Raji (cell line): ENCODE results near the gene RASSF6.

Source experiments
- POLR2A ChIP-seq: IDR thresholded peaks from 2 replicates; pipeline ENCODE4 v1.6.1; 2011; ENCODE audit warnings: low read depth, low read length, control low read depth; ENCODE audit not compliant: insufficient read depth

RASSF6 gene

DNA sequence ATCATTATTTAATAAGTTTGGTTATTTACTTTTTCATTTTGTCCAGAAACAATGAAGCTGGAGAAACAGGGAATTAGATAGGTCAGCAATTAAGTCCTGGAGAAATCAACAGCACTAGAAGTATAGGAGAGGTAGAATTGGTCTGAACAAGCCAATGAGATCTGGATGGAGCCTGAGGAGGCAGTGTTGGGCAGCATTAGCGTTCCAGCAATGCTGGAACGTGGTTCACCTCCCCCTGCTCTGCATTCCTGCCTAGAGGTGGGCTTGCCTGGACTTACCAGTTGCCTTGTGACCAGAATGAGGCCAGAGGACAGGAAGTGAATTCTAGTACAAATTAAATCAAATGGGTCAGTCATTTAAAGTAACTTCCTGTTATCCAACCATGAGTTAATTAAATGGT is 4.6 kb downstream of the RASSF6 start:
- no peak for TF ChIP-seq POLR2A

DNA sequence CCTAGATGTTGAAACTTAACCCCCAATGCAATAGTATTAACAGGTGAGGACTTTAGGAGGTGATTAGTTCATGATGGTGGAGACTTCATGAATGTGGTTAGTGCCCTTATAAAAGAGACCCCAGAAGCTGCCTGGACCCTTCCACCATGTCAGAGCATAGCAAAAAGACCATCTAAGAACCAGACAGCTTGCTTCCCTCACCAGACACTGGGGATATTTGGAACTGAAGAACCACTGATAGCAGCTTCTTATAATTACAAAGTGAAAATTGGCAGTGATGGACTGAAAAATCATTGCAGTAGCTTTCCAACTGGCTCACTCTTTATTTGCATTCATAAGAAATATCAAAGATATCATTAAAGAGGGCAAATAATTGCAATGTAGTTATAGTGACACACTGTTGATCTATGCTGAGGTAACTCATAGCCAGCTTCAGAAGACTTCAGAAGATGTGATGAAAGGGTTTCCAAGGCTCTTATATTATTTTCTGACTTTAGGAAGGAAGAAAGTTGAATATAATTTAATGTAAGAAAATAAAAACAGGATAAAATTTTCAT is 5.8 kb downstream of the RASSF6 start:
- no peak for TF ChIP-seq POLR2A

DNA sequence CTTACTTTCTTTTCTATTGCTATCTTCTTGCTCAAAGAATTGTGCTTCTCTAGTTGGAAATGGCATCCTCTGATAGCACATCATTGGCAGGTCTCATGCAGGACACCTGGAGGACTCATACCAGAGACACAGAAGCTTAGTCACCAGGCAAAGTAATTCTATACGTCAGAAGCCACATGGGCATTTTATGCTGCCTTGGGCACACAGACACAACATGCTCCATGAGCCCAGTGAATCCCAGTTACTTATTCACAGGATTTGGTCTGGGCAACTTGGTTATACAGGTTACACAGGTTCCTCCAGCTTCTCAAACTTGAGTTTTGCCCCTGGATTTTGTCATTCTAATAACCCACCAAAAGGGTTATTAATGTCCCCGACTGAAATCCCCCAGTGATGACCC is 7.1 kb downstream of the RASSF6 start:
- no peak for TF ChIP-seq POLR2A

DNA sequence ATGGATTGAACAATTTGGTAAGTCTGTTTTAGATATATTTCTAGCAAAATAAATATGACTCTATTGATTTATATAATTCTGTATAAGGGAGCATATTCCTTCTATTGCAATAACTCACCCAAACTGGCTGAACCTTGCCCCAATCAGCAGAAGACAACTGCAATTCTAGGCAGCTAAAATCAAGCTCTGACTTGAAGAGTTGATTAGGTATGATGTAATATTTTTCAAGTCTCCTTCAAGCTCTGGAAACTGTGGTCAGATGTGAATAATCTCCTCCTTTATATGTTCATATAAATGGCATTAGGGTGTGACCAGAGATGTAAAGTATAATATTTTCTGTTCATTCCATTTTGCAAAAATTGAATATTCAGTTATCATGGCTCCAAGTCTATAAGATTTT is 8.2 kb downstream of the RASSF6 start:
- TF ChIP-seq POLR2A, result no peak

DNA sequence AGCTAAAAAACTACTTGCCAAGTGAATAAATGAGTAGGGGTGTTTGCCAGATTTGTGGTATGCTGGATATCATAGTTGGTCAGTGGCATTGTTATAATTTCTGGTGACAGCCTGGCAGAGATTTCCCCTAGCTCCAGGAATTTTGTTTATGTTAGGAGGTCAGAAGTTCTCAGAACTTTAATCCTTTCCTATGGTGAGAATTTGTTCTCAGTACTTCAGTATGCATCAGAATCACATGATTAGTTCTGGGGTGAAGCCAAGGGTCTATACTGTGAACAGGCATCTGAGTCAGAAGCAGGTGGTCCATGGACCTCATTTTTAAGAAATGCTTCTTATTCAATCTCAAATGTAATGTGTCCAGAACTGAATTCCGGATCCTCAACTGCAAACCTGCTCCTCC is 10.5 kb downstream of the RASSF6 start:
- TF ChIP-seq POLR2A, result no peak

DNA sequence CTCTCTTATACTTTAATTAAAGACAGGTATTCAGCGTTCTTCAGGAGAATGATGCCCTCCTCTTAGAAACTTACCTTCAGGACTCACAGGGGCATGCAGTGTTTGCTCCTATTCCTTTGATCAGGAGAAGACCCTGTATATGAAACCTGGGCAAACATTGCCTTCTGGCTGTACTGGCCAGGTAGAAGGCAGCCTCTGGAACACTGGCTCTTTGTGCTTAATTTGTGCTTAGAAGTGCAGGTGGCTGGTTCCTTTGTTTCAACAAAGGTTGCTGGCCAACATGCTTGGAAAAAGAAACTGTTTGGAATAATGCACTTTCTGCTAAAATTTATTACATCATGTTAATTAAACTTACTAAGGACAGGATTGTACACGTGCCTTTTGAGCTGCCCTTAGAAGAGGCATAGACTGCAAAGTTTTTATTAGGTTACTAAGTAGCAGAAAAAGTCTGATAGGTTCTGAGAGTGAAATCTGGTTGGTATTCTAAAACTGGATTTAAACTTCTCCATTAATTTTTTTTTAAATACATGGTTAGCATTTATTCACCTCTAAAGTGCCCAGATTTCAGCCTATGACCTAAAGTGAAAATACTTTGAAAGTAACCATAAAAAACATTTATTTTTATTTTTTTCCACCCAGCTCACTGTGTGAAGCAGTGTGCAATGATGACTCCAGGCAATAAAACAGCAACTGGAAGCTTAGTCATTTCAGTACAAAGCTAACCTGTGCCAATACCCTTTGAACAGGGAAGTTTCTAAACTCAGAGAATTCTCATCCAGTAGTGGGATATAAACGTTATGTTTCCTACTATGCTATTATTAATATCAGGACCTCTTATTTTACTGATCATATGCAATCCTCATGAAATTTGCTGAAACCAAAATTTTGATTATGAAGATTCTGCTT is 11.3 kb downstream of the RASSF6 start:
- no peak for TF ChIP-seq POLR2A

DNA sequence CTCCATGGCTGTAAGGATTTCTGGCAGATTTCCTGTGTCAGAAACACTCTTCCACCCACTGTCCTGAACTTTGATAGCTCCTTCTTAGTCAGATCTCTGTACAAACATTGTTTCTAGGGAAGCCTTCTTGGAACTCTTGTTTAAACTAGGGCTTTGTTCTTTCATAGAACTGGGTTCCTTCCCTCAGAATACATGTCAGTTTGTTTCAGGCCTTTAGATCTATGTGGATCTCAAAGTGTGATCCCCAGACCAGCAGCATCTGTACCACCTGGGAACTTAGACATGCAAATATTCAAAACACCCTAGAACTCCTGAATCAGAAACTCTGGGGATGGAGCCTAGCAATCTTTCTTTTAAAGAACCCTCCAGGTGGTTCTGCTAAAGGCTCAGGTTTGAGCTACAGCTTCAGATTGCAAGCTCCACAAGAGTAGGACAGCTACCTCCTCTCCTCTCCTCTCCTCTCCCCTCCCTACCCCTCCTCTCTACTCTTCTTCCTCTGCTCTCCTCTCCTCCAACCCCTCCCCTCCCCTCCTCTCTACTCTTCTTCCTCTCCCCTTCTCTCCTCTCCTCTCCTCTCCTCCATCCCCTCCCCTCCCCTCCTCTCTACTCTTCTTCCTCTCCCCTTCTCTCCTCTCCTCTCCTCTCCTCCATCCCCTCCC is 12.7 kb downstream of the RASSF6 start:
- TF ChIP-seq POLR2A, result peak; percentile 54; the same call in 1 of the 2 replicates

DNA sequence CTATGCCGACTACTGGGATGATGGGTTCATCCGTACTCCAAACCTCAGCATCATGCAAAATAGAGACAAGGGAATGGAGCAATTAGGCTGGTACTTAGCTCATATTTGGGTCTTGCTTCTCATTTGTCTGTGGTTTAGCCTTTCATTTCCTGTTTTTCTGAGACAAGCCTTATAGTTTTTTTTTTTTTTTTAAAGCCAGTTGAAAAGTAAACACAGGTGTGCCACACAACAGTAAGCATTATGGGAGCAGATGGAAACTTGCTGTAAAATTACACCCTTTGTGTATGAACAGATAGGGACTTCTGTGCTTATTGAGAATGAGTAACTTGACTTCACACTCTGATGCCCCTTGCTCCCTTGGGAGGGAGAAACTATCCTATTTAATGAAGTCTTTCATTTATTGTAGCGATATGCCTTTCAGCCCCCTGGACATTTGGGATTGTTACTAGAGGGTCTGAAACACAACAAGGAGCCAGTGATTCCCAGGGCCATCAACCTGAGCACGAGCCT is 13.7 kb downstream of the RASSF6 start:
- TF ChIP-seq POLR2A, result peak; percentile 63

DNA sequence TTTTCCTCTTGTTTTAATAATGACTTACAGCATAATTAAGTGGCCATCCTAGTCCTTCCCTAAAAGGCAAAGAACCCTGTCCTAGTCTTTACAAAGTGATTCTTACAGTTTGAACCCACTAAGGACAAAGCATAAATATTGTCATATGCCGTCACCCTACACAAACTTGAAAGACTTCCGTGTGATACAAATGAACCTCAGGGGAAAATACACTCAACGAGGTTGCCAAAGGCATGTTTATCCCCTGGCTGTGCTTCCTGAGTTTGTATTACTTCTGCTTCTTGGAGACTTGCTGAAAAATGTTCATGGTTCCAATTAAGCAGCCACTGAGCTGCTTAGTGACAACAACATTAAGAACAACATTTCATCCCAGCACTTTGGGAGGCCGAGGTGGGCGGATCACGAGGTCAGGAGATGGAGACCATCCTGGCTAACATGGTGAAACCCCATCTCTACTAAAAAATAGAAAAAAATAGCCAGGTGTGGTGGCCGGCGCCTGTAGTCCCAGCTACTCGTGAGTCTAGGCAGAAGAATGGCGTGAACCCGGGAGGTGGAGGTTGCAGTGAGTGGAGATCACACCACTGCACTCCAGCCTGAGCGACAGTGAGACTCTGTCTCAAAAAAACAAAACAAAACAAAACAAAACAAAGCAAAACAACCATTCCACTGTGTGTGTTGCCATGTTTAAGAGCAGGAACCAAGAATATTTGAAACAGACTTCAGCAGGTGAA is 16.2 kb downstream of the RASSF6 start:
- TF ChIP-seq POLR2A, result no peak

DNA sequence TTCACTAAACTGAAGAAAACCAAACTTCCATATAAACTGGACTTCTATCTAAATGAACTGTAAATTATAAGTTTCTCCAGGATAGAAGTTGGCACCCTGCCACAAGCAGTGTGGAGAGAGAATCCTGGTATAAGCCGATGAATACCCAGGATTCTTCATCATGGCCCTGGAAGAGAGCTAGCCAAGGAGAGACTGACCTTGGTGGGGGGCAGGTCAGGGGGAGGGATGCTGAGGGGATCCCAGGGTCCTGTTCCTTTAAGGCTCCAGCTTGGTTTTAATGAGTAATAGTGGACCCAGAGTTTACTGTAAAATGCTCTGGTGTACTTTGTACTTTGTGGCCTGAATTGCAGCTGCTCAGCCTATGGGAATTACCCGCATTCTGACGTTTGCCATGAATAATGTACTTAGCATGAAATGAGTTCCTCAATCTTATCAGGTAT is 16.9 kb downstream of the RASSF6 start:
- TF ChIP-seq POLR2A, result no peak

DNA sequence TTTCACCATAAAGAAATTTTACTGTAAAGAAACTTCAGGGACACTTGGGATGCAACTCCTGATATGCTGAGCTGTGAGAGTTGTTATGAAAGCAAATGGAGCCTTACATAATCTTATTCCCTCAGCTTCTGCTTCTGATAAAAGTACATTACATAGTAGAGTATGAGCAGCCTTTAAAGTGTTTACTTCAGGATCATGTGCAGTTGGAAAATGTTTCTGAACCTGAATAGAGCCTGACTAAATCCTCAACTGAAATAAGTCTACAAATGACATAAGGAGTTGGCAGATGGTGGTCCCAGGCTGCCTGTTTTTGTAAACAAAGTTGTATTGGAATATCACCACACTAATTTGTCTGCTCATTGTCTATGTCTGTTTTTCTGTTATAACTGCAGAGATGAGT is 19.3 kb downstream of the RASSF6 start:
- no peak for TF ChIP-seq POLR2A

DNA sequence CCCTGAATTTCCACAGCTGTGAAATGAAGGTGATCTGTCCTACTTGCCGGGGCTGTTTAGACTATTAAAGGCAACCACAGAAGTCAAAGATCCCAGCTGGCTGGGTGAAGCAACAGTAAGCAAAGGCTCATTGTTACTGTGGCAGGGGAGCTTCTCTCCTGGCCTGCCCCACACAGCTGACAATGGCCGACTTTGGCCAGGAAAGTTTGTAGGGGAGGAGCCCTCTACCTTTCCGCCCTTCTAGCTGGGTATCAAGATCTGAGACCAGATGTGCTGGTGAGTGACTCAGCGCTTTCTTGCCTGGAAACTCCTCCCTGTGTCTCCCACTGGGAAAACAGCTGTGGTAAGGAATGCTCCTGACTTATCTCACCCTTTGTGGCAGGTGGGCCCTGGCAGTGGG is 21.1 kb downstream of the RASSF6 start:
- peak; percentile 24; the same call in 1 of the 2 replicates for TF ChIP-seq POLR2A

DNA sequence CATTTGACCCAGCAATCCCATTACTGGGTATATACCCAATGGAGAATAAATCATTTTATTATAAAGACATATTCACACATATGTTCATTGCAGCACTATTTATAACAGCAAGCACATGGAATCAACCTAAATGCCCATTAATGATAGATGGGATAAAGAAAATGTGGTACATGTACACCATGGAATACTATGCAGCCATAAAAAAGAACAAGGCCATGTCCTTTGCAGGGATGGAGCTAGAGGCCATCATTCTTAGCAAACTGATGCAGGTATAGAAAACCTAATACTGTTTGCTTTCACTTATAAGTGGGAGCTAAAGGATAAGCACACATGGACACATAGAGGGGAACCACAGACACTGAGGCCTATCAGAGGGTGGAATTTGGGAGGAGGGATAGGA is 22.6 kb downstream of the RASSF6 start:
- TF ChIP-seq POLR2A, result no peak

DNA sequence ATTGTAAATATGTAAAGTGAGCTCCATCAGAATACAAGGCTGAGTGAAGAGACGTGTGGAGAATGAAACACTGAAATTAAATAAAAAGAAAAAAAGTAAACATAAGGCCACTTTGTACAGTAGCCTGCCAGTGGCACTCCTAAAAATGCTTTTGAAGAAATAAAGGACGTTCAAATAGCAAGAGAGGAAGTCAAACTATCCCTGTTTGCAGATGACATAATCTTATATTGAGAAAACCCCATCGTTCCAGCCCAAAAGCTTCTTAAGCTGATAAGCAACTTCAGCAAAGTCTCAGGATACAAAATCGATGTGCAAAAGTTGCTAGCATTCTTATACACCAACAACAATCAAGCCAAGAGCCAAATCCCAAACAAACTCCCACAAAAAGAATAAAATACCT is 24.2 kb downstream of the RASSF6 start:
- no peak for TF ChIP-seq POLR2A

DNA sequence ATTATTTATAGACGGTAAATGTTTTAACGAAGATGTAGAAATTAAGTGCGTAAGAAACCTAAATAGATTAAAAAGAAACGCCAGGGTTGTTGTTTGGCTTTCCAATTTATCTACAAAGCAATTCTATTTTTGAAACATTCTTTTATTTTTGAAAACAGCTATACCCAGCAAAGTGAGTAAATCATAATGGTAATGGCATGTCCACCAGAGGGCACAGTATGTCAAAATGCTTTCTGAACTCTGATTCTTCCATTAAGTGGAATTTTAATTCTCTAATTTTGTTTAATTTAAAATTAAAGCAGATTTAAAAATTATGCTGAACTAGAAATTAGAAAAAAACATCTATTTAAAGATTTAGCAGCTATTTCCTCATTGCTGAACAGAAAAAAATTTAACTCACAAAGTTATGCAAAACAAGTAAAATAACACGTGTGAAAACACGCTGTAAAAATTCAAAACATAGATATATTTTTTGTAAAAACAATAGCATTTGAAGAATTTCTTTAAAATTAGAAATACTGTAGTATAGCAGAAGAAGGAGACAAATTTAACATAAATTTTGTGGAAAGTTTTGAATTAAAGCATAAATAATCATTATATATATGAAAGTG is 26.5 kb downstream of the RASSF6 start:
- no peak for TF ChIP-seq POLR2A
